Measurements from ENCODE around the gene SOWAHA. TPM values are rescaled to one million over a fixed set of nuclear protein-coding genes. Genes with fewer than 3 reads are reported as not detected.

SOWAHA gene
- total and polyA plus RNA-seq, 2 of the 4 experiments (the other 2 are of a cell fraction), result 0.03 TPM; not detected in 1

- TF ChIP-seq RCOR1 (IDR thresholded peaks at IDR 0.05; ENCODE audit: insufficient replicate concordance, low read length), result no peak
- no peak for TF ChIP-seq RAD21 (IDR thresholded peaks at IDR 0.05; ENCODE audit: low read length)
- no peak for TF ChIP-seq NFE2L2 (IDR thresholded peaks at IDR 0.05; ENCODE audit: low read depth, low read length)
- no peak for TF ChIP-seq FOS (IDR thresholded peaks at IDR 0.05; ENCODE audit: low read depth, low read length)
Measured at GRCh38 chr5:132823481-132824050, 10.5 kb downstream of the SOWAHA start (continued).

GRCh38 chr5:132824426-132824825 lies 11.3 kb downstream of the SOWAHA start:
- H3K9ac ChIP-seq (ENCODE audit: low read depth, low read length), result no peak overlapping the region
- H3K4me2 ChIP-seq (ENCODE audit: low read depth, low read length), result no peak overlapping the region
- no peak overlapping the region for H4K5ac ChIP-seq (ENCODE audit: low read depth, low read length)
- H3K4me1 ChIP-seq (ENCODE audit: control insufficient read depth, insufficient read depth, low read length), result peaks cover 10% of the 10 kb centered on the region; the same call in 1 of the 2 replicates
- WGBS, 2 experiments (ENCODE audit: extremely low coverage in 2 of 2, insufficient read length in 1 of 2), result no CpG with 5 or more reads among the region's 3 CpGs
- H3K4me3 ChIP-seq (ENCODE audit: insufficient read depth, low read depth, low read length), result no peak overlapping the region
- no peak overlapping the region for H2BK20ac ChIP-seq (ENCODE audit: low read depth, low read length)
- no peak overlapping the region for H3K18ac ChIP-seq (ENCODE audit: low read depth, low read length)
- TF ChIP-seq CEBPB (IDR thresholded peaks at IDR 0.05; ENCODE audit: low read depth, low read length), result no peak
- no peak for TF ChIP-seq RCOR1 (IDR thresholded peaks at IDR 0.05; ENCODE audit: insufficient replicate concordance, low read length)
- no peak for TF ChIP-seq ELK1 (IDR thresholded peaks at IDR 0.05; ENCODE audit: borderline replicate concordance, low read depth, low read length)
- H3K4ac ChIP-seq (ENCODE audit: low read depth, low read length), result no peak overlapping the region
- ChIA-PET POLR2A (ENCODE audit: unreplicated experiment) (no interaction called here), CTCF (interaction anchor here (1.0 kb wide), 1 partner anchor 53 kb away, joined by 3 read pairs; no protein-coding TSS in a partner anchor)
- BruUV-seq (replicated peaks), result no TSS peak
- H4K20me1 ChIP-seq (ENCODE audit: insufficient read depth, low read length), result no peaks in the 10 kb centered on the region
- no peaks in the 10 kb centered on the region for H3K9me1 ChIP-seq (ENCODE audit: insufficient read depth, low read length)
- no peak overlapping the region for H2AFZ ChIP-seq (replicated peaks; ENCODE audit: low read length, poor library complexity)
- H3K36me3 ChIP-seq (ENCODE audit: control insufficient read depth, insufficient read depth, low read length), result peaks cover 6% of the 10 kb centered on the region; the same call in 1 of the 2 replicates
- H3K9me3 ChIP-seq (ENCODE audit: control insufficient read depth, insufficient read depth, low read length), result no peaks in the 10 kb centered on the region
- no peak overlapping the region for H2BK120ac ChIP-seq (ENCODE audit: low read depth, low read length)
- no peak overlapping the region for H3K23ac ChIP-seq (ENCODE audit: low read depth, low read length)
- intact Hi-C loops (cut with micrococcal nuclease), result loop anchor here (5.0 kb wide), 3 partner anchors 162 to 317 kb away; no protein-coding TSS in a partner anchor
- no peak overlapping the region for H2BK5ac ChIP-seq (ENCODE audit: low read depth, low read length, poor library complexity, severe bottlenecking)
- no peak overlapping the region for H4K91ac ChIP-seq (ENCODE audit: insufficient read depth, low read depth, low read length)
- ATAC-seq (ENCODE audit: low read depth), result no peak
- H4K8ac ChIP-seq (ENCODE audit: low read depth in 2 of 2, low read length in 2 of 2), result no peak overlapping the region
- H3K27me3 ChIP-seq (ENCODE audit: control insufficient read depth, insufficient read depth, low read length), result no peaks in the 10 kb centered on the region
- H3K27ac ChIP-seq (ENCODE audit: insufficient read depth, low read length), result no peak overlapping the region
- peaks cover 10 to 25% of the 10 kb centered on the region in 2 experiments; a peak in 3 of 4 replicates for H3K79me1 ChIP-seq (ENCODE audit: low read depth in 1 of 2, low read length in 2 of 2)
- no peak overlapping the region for H3K56ac ChIP-seq (ENCODE audit: extremely low read depth, insufficient read depth, low read length)
- in situ Hi-C loops (cut with MboI; ENCODE audit: low sequenced_read_pairs), result no loop called here
- H2AK9ac ChIP-seq (replicated peaks; ENCODE audit: low read depth, low read length, poor library complexity), result no peak overlapping the region
- dilution Hi-C loops (cut with HindIII; ENCODE audit: low sequenced_read_pairs, unreplicated experiment), result no loop called here
- DNase-seq, result no peak
- H2AK5ac ChIP-seq (ENCODE audit: low read depth, low read length), result no peak overlapping the region
- H2BK15ac ChIP-seq (ENCODE audit: low read depth, low read length), result no peak overlapping the region
- H3K14ac ChIP-seq (replicated peaks; ENCODE audit: low read depth, low read length), result no peak overlapping the region
